DMS114 treated with DMSO at 0.1 percent for 48 hours (cell line): ENCODE data around the gene CCDC124.

Experiments used
- DNase-seq: peaks from one replicate; lab custom pipeline; 2025; ENCODE audit not compliant: unreplicated experiment; lab: John Stamatoyannopoulos, UW

CCDC124 gene

DNA sequence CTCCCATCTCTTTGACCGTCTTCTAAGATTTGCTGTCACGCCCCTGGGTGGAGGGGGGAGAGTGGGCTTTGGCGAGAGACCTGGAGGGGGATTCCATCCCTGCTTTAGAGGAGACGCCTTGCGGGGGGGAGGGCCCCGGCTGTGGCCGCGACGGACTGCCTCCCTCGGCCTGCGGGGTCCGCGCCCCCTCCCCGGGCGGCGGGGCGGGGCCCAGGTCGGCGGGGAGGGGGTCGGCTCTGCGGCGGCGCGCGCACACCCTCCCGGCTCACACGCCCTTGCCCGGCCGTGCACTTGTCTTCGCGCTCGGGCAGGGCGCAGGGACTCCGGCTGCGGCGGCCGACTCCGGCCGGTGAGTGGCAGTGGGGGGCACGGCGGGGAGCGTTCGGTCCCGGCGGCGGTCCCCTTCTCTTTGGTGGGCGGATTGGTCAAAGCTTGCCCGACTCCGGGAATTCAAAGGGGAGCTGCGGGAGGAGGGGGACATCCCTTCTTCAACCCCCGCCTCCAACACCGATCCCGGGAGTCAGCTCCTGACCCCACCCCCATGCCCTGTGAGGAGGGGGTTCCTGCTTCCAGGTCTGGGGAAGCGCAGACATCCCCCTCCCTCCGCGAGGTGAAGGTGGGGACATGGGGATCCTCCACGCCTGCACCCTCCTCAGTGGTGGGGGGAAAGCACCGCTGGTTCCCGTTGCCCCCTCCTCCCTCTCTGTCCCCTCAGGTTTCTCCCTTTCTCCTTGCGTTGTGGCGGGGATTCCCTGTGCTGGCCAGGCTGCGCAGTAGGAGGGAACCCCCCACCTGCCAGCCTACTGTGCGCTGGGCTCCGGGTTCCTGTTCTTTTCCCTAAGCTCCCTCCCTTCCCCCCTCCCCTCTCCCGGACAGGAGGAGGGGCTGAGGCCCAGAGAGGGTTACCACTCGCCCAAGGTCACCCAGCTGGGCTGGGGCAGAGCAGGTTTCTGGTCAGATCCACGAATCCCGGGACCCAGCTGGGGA is 19.5 kb downstream of the CCDC124 start:
- no peak for DNase-seq

DNA sequence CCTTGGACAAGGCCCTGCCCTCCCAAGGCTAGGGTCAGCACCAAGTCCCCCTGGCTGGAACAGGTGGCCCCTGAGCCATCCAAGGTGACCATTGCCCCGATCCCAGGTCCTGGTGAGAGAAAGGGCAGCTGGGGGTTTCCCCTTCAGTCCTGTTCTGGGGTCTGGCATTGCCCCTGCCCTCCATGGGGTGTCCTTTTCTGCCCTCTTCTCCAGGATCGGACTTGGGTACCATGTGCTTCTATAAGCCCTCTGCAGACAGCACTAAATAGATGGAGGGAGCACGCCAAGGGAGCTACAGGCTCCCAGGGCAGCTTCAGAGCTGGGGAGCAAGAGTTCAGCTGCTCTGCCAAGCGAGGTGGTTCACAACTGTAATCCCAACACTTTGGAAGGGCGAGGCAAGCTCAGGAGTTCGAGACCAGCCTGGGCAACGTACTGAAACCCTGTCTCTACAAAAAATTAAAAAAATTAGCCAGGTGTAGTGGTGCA is 20.5 kb downstream of the CCDC124 start:
- no peak for DNase-seq

DNA sequence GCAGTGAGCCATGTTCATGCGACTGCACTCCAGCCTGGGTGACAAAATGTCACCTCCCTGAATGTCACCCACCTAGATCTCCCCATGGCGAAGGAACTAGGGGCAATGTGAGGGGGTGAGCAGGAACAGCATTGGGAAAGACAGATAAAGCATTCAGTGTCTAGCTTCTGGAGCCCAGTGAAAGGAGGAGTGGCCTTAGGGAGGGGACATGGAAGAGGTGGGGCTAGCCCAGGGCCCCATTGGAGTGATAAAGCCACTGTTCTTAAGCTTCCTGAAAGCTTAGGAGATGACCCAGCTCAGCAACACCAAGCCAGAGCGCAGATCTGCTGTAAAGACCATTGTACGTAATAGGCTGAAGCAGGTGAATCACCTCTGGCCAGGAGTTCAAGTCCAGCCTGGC is 21.1 kb downstream of the CCDC124 start:
- peak; percentile 17 for DNase-seq

DNA sequence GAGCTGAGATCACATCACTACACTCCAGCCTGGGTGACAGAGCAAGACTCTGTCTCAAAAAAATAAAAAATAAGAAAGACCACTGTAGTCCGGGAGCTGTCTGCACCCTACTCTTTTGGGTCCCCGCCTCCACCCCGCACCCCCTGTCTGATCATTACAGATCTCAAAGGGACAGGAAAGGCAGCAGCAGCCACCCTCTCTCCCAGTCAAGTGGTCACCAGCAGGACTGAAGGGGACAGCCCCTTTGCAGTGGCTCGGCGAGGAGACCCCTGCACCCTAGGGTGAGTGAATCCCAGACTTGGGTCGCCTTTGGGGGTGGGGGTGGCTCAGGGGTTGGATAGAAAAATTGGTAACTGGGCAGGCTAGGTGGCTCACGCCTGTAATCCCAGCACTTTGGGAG is 21.6 kb downstream of the CCDC124 start:
- no peak for DNase-seq

DNA sequence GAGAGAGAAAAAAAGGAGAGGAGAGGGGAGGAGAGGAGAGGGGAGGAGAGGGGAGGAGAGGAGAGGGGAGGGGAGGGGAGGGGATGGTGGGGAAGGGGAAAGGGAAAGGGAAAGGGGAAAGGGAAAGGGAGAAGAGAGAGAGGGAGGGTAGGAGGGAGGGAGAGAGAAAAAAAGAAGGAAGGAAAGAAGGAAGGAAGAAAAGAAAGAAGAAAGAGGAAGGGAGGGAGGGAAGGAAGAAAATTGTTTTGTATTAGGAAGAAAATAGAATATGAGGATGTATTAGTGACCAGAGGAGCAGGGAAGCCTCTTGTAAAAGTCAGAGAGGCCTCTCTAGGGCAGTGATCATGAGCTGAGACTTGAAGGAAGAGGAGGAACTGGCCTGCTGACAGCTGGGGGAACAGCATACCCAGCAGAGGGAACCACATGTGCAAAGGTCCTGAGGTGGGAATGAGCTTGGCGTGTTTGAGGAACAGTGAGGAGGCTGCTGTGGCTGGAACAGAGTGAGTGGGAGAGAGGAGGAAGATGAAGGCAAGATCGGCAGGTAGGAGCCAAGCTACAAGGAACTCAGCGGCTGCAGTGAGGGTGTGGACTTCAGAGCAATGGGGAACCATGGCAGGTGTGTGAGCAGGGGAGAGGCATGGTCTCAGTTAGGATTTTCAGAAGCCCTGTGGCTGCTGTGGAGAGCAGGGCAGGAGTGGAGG is 24.5 kb downstream of the CCDC124 start:
- no peak for DNase-seq

DNA sequence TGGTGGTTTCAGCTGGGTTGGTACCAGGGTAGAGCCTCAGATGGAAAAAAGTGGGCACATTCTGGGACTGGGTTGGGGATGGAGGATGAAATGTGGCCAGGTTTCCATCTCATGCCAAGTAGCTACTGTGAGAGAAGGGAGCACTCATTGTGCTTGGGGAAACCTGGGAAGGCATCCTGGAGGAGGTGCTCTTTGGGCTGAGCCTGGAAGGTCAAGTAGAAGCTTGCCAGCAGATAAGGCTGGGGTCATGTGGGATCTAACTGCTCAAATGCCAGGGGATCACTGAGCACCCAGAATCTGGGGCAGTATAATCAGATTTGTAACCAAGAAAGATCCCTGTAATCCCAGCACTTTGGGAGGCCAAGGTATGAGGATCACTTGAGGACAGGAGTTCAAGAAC is 25.1 kb downstream of the CCDC124 start:
- no peak for DNase-seq

DNA sequence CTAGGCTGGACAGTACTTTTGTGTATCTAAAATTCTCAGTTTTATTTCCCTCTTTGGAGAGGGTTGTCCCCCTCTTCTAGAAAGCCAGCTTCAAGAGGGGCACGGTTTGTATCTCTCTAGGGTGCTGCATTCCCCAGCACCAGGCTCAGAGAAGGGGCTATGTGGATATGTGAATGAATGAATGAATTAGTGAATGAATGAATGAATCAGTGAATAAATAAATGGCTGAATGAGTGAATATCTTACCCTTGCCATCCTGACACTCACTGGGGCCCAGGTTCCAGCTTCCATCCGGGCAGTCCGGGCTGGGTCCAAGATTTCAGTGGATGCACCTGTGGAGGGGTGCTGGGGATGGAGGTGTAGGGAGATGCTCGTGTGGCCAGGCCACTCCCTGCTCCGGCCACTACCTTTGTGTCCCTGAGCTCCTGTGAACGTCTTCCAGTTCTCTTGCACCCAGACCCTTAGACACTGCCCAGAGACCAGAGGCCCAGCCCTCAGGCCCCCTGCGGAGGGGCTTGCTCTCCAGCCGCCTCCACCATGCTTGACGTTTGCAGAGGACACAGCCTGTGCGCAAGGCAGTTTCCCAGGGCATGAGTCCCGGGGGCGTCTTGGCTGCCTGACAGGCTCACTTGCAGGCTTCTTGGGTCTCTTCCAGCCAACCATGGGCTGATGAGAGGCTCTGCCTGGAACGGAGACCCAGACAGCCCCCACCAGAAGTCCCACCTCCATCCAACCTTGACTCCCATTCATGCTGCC is 31.3 kb downstream of the CCDC124 start:
- DNase-seq, result no peak

DNA sequence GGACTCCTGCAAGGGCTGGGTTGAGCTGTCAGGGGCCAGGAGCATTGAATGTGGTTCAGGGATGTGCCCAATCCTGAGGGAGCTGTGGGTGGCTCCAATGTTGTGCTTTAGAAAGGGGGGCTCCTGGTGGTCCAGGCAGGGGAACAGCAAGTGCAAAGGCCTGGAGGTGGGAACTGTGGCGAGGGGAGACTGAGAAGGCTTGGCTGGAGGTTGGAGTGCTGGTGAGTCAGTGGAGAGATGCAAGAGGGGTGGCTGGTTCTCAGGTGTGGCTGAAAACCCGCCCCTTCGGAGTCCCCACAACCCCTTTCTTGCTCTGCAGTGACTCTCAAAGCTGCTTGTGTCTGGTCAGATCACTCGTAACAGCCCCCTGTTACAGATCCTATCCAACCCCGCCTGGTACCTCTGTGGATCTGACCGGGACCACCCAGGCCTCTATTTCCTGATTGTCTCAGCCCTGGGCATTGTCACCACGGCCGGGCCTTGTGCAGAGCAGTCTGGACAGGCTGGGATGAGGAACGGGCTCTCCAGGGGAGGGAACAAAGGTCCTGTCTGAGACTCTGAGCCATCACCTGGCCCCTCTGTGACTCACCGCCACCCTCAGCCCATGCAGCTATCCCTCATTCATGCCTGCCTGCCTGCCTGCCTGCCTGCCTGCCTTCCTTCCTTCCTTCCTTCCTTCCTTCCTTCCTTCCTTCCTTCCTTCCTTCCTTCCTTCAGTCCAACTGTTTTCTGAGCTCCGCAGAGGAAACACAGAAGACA is 32.7 kb downstream of the CCDC124 start:
- DNase-seq, result no peak

DNA sequence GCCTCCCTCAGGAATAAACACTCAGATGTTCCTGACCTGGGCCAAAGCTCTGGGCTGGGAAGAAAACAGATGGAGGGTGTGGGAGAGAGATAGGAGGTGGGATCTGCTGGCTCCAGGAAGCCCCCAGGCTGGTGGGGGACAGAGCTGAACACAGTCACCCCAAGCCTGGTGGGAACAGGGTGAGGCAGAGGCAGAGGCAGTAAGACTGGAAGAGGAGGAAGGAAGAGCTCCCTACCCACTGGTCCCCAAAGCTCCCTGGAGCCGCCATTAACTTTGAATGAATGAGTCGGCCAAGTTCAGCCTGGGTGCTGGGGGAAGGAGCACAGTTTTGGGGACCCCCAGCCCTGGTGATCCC is 33.3 kb downstream of the CCDC124 start:
- no peak for DNase-seq

DNA sequence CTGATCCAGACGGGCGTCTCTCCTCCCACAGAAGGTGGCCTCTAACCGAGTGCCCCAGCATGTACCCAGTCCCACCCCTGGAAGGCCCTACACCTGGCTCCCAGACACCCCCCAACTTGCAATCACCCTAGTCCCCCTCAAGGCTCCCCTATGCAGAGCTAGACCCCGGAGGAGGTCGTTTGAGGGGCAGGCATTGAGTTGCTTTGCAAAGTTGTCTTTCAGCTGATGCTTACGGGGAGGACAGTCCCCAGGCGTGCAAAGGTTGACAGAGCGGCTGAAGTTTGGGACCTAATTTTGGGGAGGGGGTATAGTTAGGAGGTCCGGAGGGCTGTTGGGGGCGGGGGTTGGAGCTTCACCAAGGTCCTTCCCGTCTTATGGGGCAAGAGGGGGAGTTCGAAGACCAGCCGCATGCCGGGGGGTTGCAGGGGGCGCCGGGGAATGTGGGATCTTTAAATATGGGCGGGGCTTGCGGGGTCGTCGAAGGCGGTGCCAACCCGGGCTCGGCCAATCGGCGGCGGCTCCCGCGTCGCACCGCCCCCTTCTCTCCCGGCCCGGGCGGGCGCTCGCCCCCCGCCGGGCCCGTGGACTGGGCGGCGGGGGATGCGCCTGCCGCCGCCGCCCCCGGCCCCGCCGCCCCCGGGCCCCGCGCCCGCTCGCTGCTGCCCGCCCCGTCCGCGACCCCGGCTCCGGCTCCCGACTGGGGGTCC is 33.9 kb downstream of the CCDC124 start, which contains the start of gene KCNN1:
Gene KCNN1, plus strand, starts transcription at position 558 of the 707 bp plus-strand sequence. CDS start 6,782 bp downstream, outside the sequence.
- DNase-seq, result peak; percentile 25

DNA sequence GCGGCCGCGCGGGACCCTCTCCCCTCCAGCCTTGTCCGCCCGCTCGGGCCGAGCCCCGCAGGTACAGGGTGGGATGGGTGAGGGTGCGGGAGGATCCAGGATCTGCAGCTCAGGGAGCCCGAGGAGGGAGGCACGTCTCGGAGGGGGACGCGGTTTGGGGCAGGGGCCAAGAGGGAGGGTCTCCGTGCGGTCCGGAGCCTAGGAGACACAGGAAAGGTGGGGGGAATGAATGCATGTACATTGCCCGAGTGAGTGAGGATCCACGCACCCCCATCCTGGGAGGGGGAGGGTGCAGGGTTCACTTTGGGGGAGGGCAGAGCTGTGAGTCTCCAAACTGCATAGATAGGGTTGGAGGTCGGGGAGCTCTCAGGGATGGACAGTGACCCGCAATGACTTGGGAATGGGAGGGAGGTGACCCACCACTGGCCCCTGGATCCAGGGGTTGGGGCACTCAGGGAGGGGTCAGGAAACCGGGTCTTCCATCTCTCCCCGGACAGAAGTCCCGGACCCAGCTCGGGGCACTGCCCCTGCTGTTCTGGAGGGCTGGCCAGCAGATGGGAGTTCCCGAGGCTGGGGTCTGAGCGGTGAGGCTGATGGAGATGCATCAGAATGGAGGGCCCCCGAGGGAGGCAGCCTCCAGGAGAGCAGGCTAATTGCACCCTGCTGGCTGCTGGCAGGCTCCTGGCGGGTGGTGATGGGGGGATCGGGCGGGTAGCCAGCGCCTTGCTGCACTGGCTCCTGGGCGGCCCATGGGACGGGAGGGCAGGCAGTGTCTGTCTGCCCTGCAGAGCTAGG is 34.6 kb downstream of the CCDC124 start:
- DNase-seq, result no peak

DNA sequence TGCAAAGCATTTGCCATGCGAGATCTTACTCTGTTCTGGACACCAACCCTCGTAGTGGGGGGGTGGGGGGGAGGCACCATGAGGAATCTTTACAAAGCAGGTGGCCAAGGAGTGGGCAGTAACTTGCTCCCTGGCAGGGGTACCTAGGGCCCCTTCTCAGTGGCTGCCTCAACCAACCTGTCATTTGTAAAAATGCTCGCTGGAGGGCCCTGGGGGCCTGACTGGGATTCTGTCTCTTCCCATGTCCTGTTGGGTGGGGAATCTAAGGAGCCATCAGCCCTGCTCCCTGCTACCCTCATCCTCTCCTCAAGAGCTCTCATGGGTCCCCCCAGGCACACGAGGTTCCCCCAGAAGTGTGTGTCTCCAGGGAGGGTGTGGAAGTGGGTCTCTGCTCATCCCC is 35.5 kb downstream of the CCDC124 start:
- no peak for DNase-seq

DNA sequence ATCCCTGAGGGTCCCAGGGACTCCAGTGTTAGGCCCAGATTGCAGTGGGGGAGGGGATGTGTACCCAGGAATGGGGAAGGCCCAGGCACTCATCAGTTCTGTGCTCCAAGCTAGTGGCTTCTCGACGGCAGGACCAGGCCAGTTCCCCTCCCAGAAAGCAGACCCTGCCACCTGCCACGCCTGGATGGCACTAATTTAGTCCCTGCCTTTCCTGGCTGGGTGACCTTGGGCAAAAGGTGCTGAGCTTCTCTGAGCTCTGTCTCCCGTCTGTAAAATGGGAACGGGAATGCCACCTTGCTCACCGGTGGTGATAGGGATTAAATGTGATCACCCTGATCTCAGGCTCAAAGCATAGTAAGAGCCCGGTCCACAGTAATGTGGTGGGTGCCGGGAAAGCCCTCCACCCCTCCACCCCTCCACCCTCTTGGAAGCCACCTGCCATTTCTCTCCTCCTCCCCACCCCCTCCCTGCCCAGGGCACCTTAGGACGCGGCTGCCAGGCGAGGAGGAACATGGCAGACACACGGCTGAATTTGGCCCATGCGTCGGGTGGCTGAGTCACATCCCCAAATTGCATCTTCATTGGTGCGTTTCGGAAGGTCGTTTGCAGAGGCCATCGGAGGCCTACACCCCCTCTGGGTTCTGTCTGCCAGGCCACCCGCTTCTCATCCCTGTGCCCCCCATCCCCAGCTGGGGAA is 36.4 kb downstream of the CCDC124 start:
- no peak for DNase-seq

DNA sequence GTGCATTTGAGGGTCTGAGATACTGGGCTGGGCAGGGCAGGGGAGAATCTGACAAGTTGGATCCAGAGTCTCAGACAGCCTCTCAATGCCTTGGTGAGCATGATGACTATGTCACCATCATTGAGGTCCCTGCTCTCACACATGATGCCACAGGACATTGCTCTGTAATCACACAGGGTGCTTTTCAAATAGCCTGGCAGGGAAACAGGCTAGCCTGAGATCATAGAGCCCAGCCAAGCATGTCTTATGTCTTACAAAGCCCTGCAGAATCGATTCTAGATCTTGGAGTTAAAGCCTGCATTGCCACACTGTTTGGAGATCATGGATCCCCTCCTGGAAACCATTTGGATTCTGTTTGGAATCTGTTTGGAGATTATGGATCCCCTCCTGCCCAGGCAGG is 39.4 kb downstream of the CCDC124 start:
- DNase-seq, result no peak

DNA sequence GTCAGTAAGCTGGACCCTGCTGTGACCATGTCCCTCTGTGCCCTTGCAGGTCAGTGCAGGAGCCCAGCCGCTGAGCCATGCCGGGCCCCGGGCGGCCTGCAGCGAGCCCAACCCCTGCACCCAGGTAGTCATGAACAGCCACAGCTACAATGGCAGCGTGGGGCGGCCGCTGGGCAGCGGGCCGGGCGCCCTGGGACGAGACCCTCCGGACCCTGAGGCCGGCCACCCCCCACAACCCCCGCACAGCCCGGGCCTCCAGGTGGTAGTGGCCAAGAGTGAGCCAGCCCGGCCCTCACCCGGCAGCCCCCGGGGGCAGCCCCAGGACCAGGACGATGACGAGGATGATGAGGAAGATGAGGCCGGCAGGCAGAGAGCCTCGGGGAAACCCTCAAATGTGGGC is 40.9 kb downstream of the CCDC124 start:
- DNase-seq, result no peak

DNA sequence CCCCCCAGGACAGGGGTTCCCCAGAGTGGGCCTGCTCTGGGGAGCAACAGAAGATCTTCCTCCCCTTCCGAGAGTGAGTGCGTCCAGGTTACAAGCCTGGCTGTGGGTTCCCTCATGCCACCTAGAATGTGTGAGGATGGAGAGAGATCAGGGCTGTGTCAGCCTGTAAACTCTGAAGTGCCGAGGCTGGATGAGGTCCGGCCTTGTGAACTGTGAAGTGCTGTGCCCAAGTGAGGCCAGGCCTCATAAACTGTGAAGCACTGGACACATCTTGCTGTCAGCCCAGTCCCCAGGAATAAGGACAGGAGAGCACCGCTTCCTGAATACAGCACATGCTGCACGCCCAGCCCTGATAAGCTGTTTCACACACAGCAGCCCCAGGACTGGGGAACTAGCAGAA is 41.7 kb downstream of the CCDC124 start:
- DNase-seq, result no peak

DNA sequence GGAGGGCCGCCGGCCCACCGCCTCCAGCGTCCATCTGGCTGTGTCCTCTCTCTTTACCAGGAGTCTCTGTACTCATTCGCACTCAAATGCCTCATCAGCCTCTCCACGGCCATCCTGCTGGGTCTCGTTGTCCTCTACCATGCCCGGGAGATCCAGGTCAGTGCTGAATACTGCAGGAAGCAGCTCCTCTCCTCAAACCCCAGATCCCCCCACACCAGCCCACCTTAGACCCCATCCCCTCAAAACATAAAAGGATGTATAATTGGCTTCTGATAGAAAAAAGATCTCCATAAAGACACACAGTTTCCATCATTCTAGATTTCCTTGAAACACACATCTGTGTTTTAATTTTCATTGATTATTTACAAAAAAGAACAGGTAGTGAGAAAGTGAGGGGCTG is 42.2 kb downstream of the CCDC124 start:
- DNase-seq, result no peak

DNA sequence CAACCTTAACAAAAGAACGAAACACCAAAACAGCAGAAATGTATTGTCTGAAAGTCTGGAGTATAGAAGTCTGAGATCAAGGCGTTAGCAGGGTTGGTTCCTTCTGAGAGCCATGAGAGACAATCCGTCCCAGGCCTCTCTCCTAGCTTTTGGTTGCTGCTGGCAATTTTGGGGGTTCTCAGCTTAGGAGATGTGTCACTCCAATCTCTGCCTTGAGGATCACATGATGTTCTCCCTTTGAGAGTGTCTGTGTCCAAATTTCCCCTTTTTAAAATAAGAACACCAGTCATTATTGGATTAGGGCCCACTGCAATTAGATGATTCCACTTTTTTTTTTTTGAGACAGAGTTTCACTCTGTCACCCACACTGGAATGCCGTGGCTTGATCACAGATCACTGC is 44.2 kb downstream of the CCDC124 start:
- no peak for DNase-seq

DNA sequence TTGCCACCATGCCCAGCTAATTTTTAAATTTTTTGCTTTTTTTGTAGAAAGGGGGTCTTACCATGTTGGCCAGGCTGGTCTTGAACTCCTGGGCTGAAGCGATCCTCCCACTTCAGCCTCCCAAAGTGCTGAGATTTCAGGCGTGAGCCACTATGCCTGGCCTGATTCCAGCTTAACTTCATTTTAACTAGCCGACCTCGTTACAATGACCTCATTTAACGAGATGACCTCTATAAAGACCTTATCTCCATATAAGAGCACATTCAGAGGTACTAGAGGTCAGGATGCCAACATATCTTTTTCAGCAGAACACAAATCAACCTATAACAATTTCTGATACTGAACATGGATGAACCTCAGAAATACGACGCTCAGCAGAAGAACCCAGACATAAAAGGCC is 44.7 kb downstream of the CCDC124 start:
- DNase-seq, result no peak
